Panc1 (cell line): ENCODE measurements around the gene DIP2C. TPM values are rescaled to one million over a fixed set of nuclear protein-coding genes. Genes with fewer than 3 reads are reported as not detected.

Source experiments
- ATAC-seq: fragments of 200-7000 bp; cut with Tn5 transposase; 2 replicates; pipeline ENCODE4 v1.9.1; 2020; ENCODE audit warnings: mild to moderate bottlenecking, moderate library complexity
- BruUV-seq: library from RNA; stranded (reverse); fragments of 400-500 nt; replicated peaks from 2 replicates; lab custom pipeline; 2021; lab: Mats Ljungman, UMichigan
- CTCF ChIA-PET: fragments of 300-600 bp; sonication (Branson Sonifier 250); formaldehyde crosslinking; loops from one replicate; lab custom pipeline; 2022; ENCODE audit warnings: antibody characterized with exemption; lab: Charles Lee
- POLR2A ChIA-PET: fragments of 300-600 bp; sonication (Branson Sonifier 250); formaldehyde crosslinking; loops from one replicate; lab custom pipeline; 2022; ENCODE audit warnings: antibody characterized with exemption; lab: Charles Lee
- DNase-seq: peaks from one replicate; pipeline ENCODE4 v3.0.0-alpha.2; 2010; ENCODE audit warnings: low read depth, low spot score
- H3K27ac ChIP-seq: 2 replicates; pipeline ENCODE4 v1.5.1; 2011; ENCODE audit warnings: mild to moderate bottlenecking, low read length, inconsistent platforms
- H3K27me3 ChIP-seq: fragments of 200-500 bp; sonication (Bioruptor generic); 2 replicates; pipeline ENCODE4 v1.6.0; 2014; ENCODE audit warnings: low read length, inconsistent platforms; ENCODE audit not compliant: control insufficient read depth, insufficient read depth
- H3K36me3 ChIP-seq: fragments of 200-500 bp; sonication (Bioruptor generic); 2 replicates; pipeline ENCODE4 v1.5.1; 2014; ENCODE audit warnings: inconsistent platforms, mild to moderate bottlenecking, low read length, moderate library complexity; ENCODE audit not compliant: control insufficient read depth, insufficient read depth
- H3K4me1 ChIP-seq: 2 replicates; pipeline ENCODE4 v1.5.1; 2011; ENCODE audit warnings: inconsistent platforms, mild to moderate bottlenecking, low read length, moderate library complexity; ENCODE audit not compliant: control insufficient read depth, insufficient read depth
- H3K4me3 ChIP-seq, 2 experiments: 2 replicates each; pipeline ENCODE4 v1.5.1; 2011 to 2012; ENCODE audit warnings: low read depth in 2 of 2, low read length in 2 of 2, mild to moderate bottlenecking in 2 of 2, inconsistent platforms in 1 of 2, moderate library complexity in 1 of 2
- H3K9me3 ChIP-seq: fragments of 200-500 bp; sonication (Bioruptor generic); 2 replicates; pipeline ENCODE4 v1.5.1; 2014; ENCODE audit warnings: low read depth, mild to moderate bottlenecking, inconsistent platforms, low read length, moderate library complexity; ENCODE audit not compliant: control insufficient read depth, insufficient read depth
- POLR2AphosphoS5 ChIP-seq: IDR thresholded peaks from 2 replicates; pipeline ENCODE4 v1.6.1; 2012; ENCODE audit warnings: mild to moderate bottlenecking, low read depth, low read length, moderate library complexity
- SIN3A ChIP-seq: IDR thresholded peaks from 2 replicates; pipeline ENCODE4 v1.6.1; 2012; ENCODE audit warnings: low read depth, mild to moderate bottlenecking, low read length, moderate library complexity, borderline replicate concordance; ENCODE audit not compliant: insufficient read depth
- TCF7L2 ChIP-seq: IDR thresholded peaks from 2 replicates; pipeline ENCODE4 v1.6.1; 2011; ENCODE audit warnings: mild to moderate bottlenecking, low read depth, low read length, inconsistent platforms
- in situ Hi-C: cut with HindIII; loops from 2 replicates; pipeline ENCODE4 v1.10.0; 2016; ENCODE audit warnings: low sequenced_read_pairs, low pct_unique_long_range_greater_than_20kb
- intact Hi-C: fragments of 100-400 bp; cut with micrococcal nuclease; formaldehyde crosslinking; loops from one replicate; pipeline ENCODE4 v1.10.0; 2022; ENCODE audit not compliant: unreplicated experiment
- total RNA-seq: library from RNA; stranded (reverse); gene quantifications from one replicate; pipeline ENCODE4 v1.2.1, GENCODE V29; 2021; ENCODE audit not compliant: unreplicated experiment
- TF ChIP-seq, protein P1 (sequence below), 2 experiments: IDR thresholded peaks; 2 replicates each; pipeline ENCODE4 v1.6.1; 2011 to 2012; ENCODE audit warnings: low read depth in 2 of 2, control low read depth in 1 of 2, low read length in 1 of 2, mild to moderate bottlenecking in 1 of 2, moderate library complexity in 1 of 2; ENCODE audit not compliant: insufficient read depth in 1 of 2
- TF ChIP-seq, protein P2 (sequence below): fragments of 450-650 bp; IDR thresholded peaks from 2 replicates; pipeline ENCODE4 v1.5.1; 2017; ENCODE audit warnings: mild to moderate bottlenecking

Gene DIP2C
- total RNA-seq, 1 experiment from 2014 or later: 13.2 TPM

DNA sequence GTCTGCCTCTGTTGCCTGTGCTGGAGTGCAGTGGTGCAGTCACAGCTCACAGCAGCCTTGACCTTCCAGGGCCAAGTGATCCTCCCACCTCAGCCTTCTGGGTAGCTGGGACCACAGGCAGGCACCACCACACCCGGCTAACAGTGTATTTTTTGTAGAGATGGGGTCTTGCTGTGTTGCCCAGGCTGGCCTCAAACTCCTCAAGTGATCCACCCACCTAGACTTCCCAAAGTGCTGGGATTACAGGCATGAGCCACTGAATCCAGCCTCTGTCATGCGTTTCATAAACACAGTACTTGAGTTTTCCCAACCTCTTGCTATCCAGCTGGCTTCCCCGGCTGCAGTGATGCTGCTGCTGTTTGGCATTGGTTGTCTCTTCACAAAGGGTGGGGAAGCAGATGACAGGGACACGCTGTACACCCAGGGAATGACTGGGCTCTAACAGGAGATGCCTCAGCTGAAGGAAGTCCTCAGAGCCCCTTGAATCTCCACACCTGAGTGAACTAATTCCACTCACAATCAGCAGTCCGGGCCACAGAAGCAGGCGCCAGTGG, 191.5 kb downstream of the DIP2C start:
- no peak for DNase-seq
- Histone ChIP-seq H3K27me3 (no peaks in the 10 kb centered on the region), H3K9me3 (no peaks in the 10 kb centered on the region), H3K4me3 (no peak overlapping the region), H3K36me3 (no peaks in the 10 kb centered on the region), H3K27ac (no peak overlapping the region), H3K4me1 (no peaks in the 10 kb centered on the region)
- TF ChIP-seq, protein P1, sequence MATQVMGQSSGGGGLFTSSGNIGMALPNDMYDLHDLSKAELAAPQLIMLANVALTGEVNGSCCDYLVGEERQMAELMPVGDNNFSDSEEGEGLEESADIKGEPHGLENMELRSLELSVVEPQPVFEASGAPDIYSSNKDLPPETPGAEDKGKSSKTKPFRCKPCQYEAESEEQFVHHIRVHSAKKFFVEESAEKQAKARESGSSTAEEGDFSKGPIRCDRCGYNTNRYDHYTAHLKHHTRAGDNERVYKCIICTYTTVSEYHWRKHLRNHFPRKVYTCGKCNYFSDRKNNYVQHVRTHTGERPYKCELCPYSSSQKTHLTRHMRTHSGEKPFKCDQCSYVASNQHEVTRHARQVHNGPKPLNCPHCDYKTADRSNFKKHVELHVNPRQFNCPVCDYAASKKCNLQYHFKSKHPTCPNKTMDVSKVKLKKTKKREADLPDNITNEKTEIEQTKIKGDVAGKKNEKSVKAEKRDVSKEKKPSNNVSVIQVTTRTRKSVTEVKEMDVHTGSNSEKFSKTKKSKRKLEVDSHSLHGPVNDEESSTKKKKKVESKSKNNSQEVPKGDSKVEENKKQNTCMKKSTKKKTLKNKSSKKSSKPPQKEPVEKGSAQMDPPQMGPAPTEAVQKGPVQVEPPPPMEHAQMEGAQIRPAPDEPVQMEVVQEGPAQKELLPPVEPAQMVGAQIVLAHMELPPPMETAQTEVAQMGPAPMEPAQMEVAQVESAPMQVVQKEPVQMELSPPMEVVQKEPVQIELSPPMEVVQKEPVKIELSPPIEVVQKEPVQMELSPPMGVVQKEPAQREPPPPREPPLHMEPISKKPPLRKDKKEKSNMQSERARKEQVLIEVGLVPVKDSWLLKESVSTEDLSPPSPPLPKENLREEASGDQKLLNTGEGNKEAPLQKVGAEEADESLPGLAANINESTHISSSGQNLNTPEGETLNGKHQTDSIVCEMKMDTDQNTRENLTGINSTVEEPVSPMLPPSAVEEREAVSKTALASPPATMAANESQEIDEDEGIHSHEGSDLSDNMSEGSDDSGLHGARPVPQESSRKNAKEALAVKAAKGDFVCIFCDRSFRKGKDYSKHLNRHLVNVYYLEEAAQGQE (IDR thresholded peaks at IDR 0.05; ENCODE audit: insufficient read depth in 1 of 2, low read depth in 2 of 2, low read length in 1 of 2): no peak
- no peak for TF ChIP-seq TCF7L2
- no peak for TF ChIP-seq SIN3A
- ATAC-seq: no peak
- CTCF ChIA-PET: no interaction called here
- POLR2A ChIA-PET: no interaction called here
- in situ Hi-C loops (no loop called here), intact Hi-C loops (no loop called here)
- BruUV-seq: no TSS peak

DNA sequence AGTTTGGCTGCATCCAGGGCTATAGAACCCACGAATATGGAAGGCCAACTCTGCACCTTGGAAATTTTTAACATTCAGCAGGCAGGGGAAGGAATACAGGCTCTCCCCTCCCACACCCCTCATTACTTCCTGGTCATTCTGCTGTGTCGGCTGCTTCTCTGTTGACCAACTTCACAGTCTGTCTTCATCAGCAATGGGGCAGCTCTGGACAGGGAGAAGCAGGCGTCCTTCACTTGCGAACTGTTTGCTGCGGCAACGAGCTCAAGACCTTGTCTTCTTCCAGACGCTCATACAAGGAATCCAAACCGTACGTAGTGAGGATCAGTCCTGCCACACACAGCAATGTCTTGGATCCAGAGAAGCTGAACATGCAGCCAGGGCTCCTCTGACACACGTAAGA, 192.2 kb downstream of the DIP2C start:
- DNase-seq: no peak
- in situ Hi-C loops: no loop called here
- Histone ChIP-seq H3K27ac (no peak overlapping the region), H3K4me3 (no peak overlapping the region), H3K9me3 (no peaks in the 10 kb centered on the region), H3K36me3 (no peaks in the 10 kb centered on the region), H3K4me1 (no peaks in the 10 kb centered on the region), H3K27me3 (no peaks in the 10 kb centered on the region)
- intact Hi-C loops: no loop called here
- ChIA-PET CTCF (no interaction called here), POLR2A (no interaction called here)
- no TSS peak for BruUV-seq
- ATAC-seq: no peak
- TF ChIP-seq, protein P2, sequence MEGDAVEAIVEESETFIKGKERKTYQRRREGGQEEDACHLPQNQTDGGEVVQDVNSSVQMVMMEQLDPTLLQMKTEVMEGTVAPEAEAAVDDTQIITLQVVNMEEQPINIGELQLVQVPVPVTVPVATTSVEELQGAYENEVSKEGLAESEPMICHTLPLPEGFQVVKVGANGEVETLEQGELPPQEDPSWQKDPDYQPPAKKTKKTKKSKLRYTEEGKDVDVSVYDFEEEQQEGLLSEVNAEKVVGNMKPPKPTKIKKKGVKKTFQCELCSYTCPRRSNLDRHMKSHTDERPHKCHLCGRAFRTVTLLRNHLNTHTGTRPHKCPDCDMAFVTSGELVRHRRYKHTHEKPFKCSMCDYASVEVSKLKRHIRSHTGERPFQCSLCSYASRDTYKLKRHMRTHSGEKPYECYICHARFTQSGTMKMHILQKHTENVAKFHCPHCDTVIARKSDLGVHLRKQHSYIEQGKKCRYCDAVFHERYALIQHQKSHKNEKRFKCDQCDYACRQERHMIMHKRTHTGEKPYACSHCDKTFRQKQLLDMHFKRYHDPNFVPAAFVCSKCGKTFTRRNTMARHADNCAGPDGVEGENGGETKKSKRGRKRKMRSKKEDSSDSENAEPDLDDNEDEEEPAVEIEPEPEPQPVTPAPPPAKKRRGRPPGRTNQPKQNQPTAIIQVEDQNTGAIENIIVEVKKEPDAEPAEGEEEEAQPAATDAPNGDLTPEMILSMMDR: no peak
- no peak for TF ChIP-seq POLR2AphosphoS5
- TF ChIP-seq TCF7L2: no peak
- no peak for TF ChIP-seq SIN3A
- TF ChIP-seq, protein P1 (IDR thresholded peaks at IDR 0.05; ENCODE audit: insufficient read depth in 1 of 2, low read depth in 2 of 2, low read length in 1 of 2): no peak
